ENCODE results near the gene KCNQ1OT1.

The KCNQ1OT1 gene

GRCh38 chr11:2734181-2735052 lies 34.6 kb upstream of the KCNQ1OT1 start:
- Histone ChIP-seq H3K27me3 (ENCODE audit: low read depth, low read length) (no peaks in the 10 kb centered on the region), H3K27ac (ENCODE audit: low read length) (no peak overlapping the region), H3K9me3 (ENCODE audit: control insufficient read depth in 1 of 2, low read length in 2 of 2) (no peaks in the 10 kb centered on the region), H3K4me3 (ENCODE audit: low read depth in 1 of 2, low read length in 2 of 2) (no peak overlapping the region), H3K36me3 (ENCODE audit: control insufficient read depth in 1 of 2, insufficient read depth in 2 of 2, low read length in 2 of 2) (no peaks in the 10 kb centered on the region), H3K4me1 (ENCODE audit: control insufficient read depth in 1 of 2, insufficient read depth in 2 of 2, low read length in 2 of 2) (peaks cover 0 to 11% of the 10 kb centered on the region in 2 donors)

GRCh38 chr11:2732940-2733628 lies 33.3 kb upstream of the KCNQ1OT1 start:
- Histone ChIP-seq H3K9me3 (ENCODE audit: control insufficient read depth in 1 of 2, low read length in 2 of 2) (no peaks in the 10 kb centered on the region), H3K36me3 (ENCODE audit: control insufficient read depth in 1 of 2, insufficient read depth in 2 of 2, low read length in 2 of 2) (no peaks in the 10 kb centered on the region), H3K4me3 (ENCODE audit: low read depth in 1 of 2, low read length in 2 of 2) (no peak overlapping the region), H3K27me3 (ENCODE audit: low read depth, low read length) (no peaks in the 10 kb centered on the region), H3K4me1 (ENCODE audit: control insufficient read depth in 1 of 2, insufficient read depth in 2 of 2, low read length in 2 of 2) (peaks cover 0 to 11% of the 10 kb centered on the region in 2 donors), H3K27ac (ENCODE audit: low read length) (no peak overlapping the region)

- Histone ChIP-seq H3K36me3 (ENCODE audit: control insufficient read depth in 1 of 2, insufficient read depth in 2 of 2, low read length in 2 of 2) (no peaks in the 10 kb centered on the region), H3K27me3 (ENCODE audit: low read depth, low read length) (no peaks in the 10 kb centered on the region), H3K27ac (ENCODE audit: low read length) (no peak overlapping the region), H3K4me3 (ENCODE audit: low read depth in 1 of 2, low read length in 2 of 2) (no peak overlapping the region), H3K4me1 (ENCODE audit: control insufficient read depth in 1 of 2, insufficient read depth in 2 of 2, low read length in 2 of 2) (peaks cover 0 to 5% of the 10 kb centered on the region in 2 donors), H3K9me3 (ENCODE audit: control insufficient read depth in 1 of 2, low read length in 2 of 2) (no peaks in the 10 kb centered on the region)
Measured at GRCh38 chr11:2732261-2732939, 32.6 kb upstream of the KCNQ1OT1 start.

- H3K4me1 ChIP-seq (ENCODE audit: control insufficient read depth in 1 of 2, insufficient read depth in 2 of 2, low read length in 2 of 2) = peaks cover 0 to 4% of the 10 kb centered on the region in 2 donors
- H3K36me3 ChIP-seq (ENCODE audit: control insufficient read depth in 1 of 2, insufficient read depth in 2 of 2, low read length in 2 of 2) = no peaks in the 10 kb centered on the region
- H3K9me3 ChIP-seq (ENCODE audit: control insufficient read depth in 1 of 2, low read length in 2 of 2) = no peaks in the 10 kb centered on the region
- H3K4me3 ChIP-seq (ENCODE audit: low read depth in 1 of 2, low read length in 2 of 2) = no peak overlapping the region
- H3K27me3 ChIP-seq (ENCODE audit: low read depth, low read length) = no peaks in the 10 kb centered on the region
- no peak overlapping the region for H3K27ac ChIP-seq (ENCODE audit: low read length)
Measured at GRCh38 chr11:2731130-2732125, 31.6 kb upstream of the KCNQ1OT1 start.

GRCh38 chr11:2730272-2731129 lies 30.7 kb upstream of the KCNQ1OT1 start:
- no peaks in the 10 kb centered on the region for H3K36me3 ChIP-seq (ENCODE audit: control insufficient read depth in 1 of 2, insufficient read depth in 2 of 2, low read length in 2 of 2)
- no peak overlapping the region for H3K4me3 ChIP-seq (ENCODE audit: low read depth in 1 of 2, low read length in 2 of 2)
- H3K4me1 ChIP-seq (ENCODE audit: control insufficient read depth in 1 of 2, insufficient read depth in 2 of 2, low read length in 2 of 2) = peaks cover 0 to 9% of the 10 kb centered on the region in 2 donors
- H3K27me3 ChIP-seq (ENCODE audit: low read depth, low read length) = no peaks in the 10 kb centered on the region
- no peaks in the 10 kb centered on the region for H3K9me3 ChIP-seq (ENCODE audit: control insufficient read depth in 1 of 2, low read length in 2 of 2)
- no peak overlapping the region for H3K27ac ChIP-seq (ENCODE audit: low read length)

- Histone ChIP-seq H3K36me3 (ENCODE audit: control insufficient read depth in 1 of 2, insufficient read depth in 2 of 2, low read length in 2 of 2) (no peaks in the 10 kb centered on the region), H3K27ac (ENCODE audit: low read length) (no peak overlapping the region), H3K9me3 (ENCODE audit: control insufficient read depth in 1 of 2, low read length in 2 of 2) (no peaks in the 10 kb centered on the region), H3K4me1 (ENCODE audit: control insufficient read depth in 1 of 2, insufficient read depth in 2 of 2, low read length in 2 of 2) (peaks cover 0 to 9% of the 10 kb centered on the region in 2 donors), H3K4me3 (ENCODE audit: low read depth in 1 of 2, low read length in 2 of 2) (no peak overlapping the region), H3K27me3 (ENCODE audit: low read depth, low read length) (no peaks in the 10 kb centered on the region)
Measured at GRCh38 chr11:2729841-2730240, 30.0 kb upstream of the KCNQ1OT1 start.

- Histone ChIP-seq H3K4me1 (ENCODE audit: control insufficient read depth in 1 of 2, insufficient read depth in 2 of 2, low read length in 2 of 2) (peaks cover 0 to 9% of the 10 kb centered on the region in 2 donors), H3K27ac (ENCODE audit: low read length) (no peak overlapping the region), H3K9me3 (ENCODE audit: control insufficient read depth in 1 of 2, low read length in 2 of 2) (no peaks in the 10 kb centered on the region), H3K4me3 (ENCODE audit: low read depth in 1 of 2, low read length in 2 of 2) (no peak overlapping the region), H3K27me3 (ENCODE audit: low read depth, low read length) (no peaks in the 10 kb centered on the region), H3K36me3 (ENCODE audit: control insufficient read depth in 1 of 2, insufficient read depth in 2 of 2, low read length in 2 of 2) (no peaks in the 10 kb centered on the region)
Measured at GRCh38 chr11:2728663-2729332, 29.0 kb upstream of the KCNQ1OT1 start.

GRCh38 chr11:2728128-2728662 lies 28.4 kb upstream of the KCNQ1OT1 start:
- Histone ChIP-seq H3K4me1 (ENCODE audit: control insufficient read depth in 1 of 2, insufficient read depth in 2 of 2, low read length in 2 of 2) (peaks cover 0 to 9% of the 10 kb centered on the region in 2 donors), H3K27me3 (ENCODE audit: low read depth, low read length) (no peaks in the 10 kb centered on the region), H3K4me3 (ENCODE audit: low read depth in 1 of 2, low read length in 2 of 2) (no peak overlapping the region), H3K27ac (ENCODE audit: low read length) (no peak overlapping the region), H3K9me3 (ENCODE audit: control insufficient read depth in 1 of 2, low read length in 2 of 2) (no peaks in the 10 kb centered on the region), H3K36me3 (ENCODE audit: control insufficient read depth in 1 of 2, insufficient read depth in 2 of 2, low read length in 2 of 2) (no peaks in the 10 kb centered on the region)

- Histone ChIP-seq H3K4me1 (ENCODE audit: control insufficient read depth in 1 of 2, insufficient read depth in 2 of 2, low read length in 2 of 2) (peaks cover 0 to 9% of the 10 kb centered on the region in 2 donors), H3K27ac (ENCODE audit: low read length) (no peak overlapping the region), H3K27me3 (ENCODE audit: low read depth, low read length) (no peaks in the 10 kb centered on the region), H3K36me3 (ENCODE audit: control insufficient read depth in 1 of 2, insufficient read depth in 2 of 2, low read length in 2 of 2) (no peaks in the 10 kb centered on the region), H3K9me3 (ENCODE audit: control insufficient read depth in 1 of 2, low read length in 2 of 2) (no peaks in the 10 kb centered on the region), H3K4me3 (ENCODE audit: low read depth in 1 of 2, low read length in 2 of 2) (no peak overlapping the region)
Measured at GRCh38 chr11:2726964-2727363, 27.2 kb upstream of the KCNQ1OT1 start.
